Activated CD4-positive, alpha-beta memory T cell treated with anti-CD3 and anti-CD28 coated beads for 36 hours (primary cell): ENCODE data around the gene IFNA21. TPM values are rescaled to one million over a fixed set of nuclear protein-coding genes. Genes with fewer than 3 reads are reported as not detected.
"Not testable (repeated sequence)": the region's sequence is repeated elsewhere in the genome, so short reads cannot be mapped to it uniquely, and the experiment has no call there.

ENCODE experiments used
- CTCF ChIA-PET: fragments of 350-600 bp; sonication (Branson Sonifier 250); formaldehyde crosslinking; loops from one replicate; lab custom pipeline; 2021; ENCODE audit warnings: antibody characterized with exemption, inconsistent platforms; lab: Charles Lee
- POLR2A ChIA-PET: fragments of 350-600 bp; sonication (Branson Sonifier 250); formaldehyde crosslinking; loops from one replicate; lab custom pipeline; 2021; ENCODE audit warnings: antibody characterized with exemption; lab: Charles Lee
- DNase-seq: peaks from one replicate; pipeline ENCODE4 v3.0.0-alpha.2; 2020
- H3K27ac Mint-ChIP-seq: one replicate; pipeline ENCODE4 v1.8.0; 2021; ENCODE audit warnings: mixed read lengths
- H3K27me3 Mint-ChIP-seq: one replicate; pipeline ENCODE4 v1.8.0; 2021; ENCODE audit warnings: mixed read lengths
- H3K36me3 Mint-ChIP-seq: one replicate; pipeline ENCODE4 v1.8.0; 2021; ENCODE audit warnings: mixed read lengths
- H3K4me1 Mint-ChIP-seq: one replicate; pipeline ENCODE4 v1.8.0; 2021; ENCODE audit warnings: low read depth, mixed read lengths
- H3K4me3 Mint-ChIP-seq: one replicate; pipeline ENCODE4 v1.8.0; 2021; ENCODE audit warnings: mild to moderate bottlenecking, mixed read lengths
- H3K9me3 Mint-ChIP-seq: one replicate; pipeline ENCODE4 v1.8.0; 2021; ENCODE audit warnings: mixed read lengths
- intact Hi-C: fragments of 100-400 bp; cut with micrococcal nuclease; formaldehyde crosslinking; loops from one replicate; pipeline ENCODE4 v1.15.1; 2023
- total RNA-seq, 2 experiments: library from RNA; stranded (reverse); gene quantifications; one replicate each; pipeline ENCODE4 v1.2.3, GENCODE V29; 2021

Gene IFNA21
- total RNA-seq, 2 experiments from 2014 or later: not detected

GRCh38 chr9:21135736-21136135 lies 30.7 kb downstream of the IFNA21 start:
- Mint-ChIP-seq H3K4me1 (no peaks in the 10 kb centered on the region), H3K4me3 (no peak overlapping the region), H3K36me3 (no peaks in the 10 kb centered on the region), H3K27me3 (no peaks in the 10 kb centered on the region), H3K27ac (no peak overlapping the region), H3K9me3 (no peaks in the 10 kb centered on the region)
- DNase-seq: no peak
- ChIA-PET CTCF (no interaction called here), POLR2A (no interaction called here)
- intact Hi-C loops: no loop called here

DNA sequence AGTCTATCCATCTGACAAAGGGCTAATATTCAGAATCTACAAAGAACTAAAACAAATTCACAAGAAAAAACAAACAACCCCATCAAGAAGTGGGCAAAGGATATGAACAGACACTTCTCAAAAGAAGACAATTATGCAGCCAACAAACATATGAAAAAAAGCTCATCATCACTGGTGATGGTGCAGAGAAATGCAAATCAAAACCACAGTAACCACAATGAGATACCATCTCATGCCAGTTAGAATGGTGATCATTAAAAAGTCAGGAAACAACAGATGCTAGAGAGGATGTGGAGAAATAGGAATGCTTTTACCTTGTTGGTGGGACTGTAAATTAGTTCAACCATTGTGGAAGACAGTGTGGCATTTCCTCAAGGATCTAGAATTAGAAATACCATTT lies 38.3 kb downstream of the IFNA21 start:
- H3K4me3 Mint-ChIP-seq, POLR2A ChIA-PET, intact Hi-C loops, H3K27me3 Mint-ChIP-seq, H3K36me3 Mint-ChIP-seq, DNase-seq, H3K27ac Mint-ChIP-seq, H3K4me1 Mint-ChIP-seq, CTCF ChIA-PET: not testable (repeated sequence)
- H3K9me3 Mint-ChIP-seq: peaks cover 12% of the 10 kb centered on the region

GRCh38 chr9:21121595-21122251 lies 44.7 kb downstream of the IFNA21 start:
- no peak overlapping the region for H3K4me3 Mint-ChIP-seq
- intact Hi-C loops: no loop called here
- peaks cover 7% of the 10 kb centered on the region for H3K27me3 Mint-ChIP-seq
- ChIA-PET POLR2A (no interaction called here), CTCF (interaction anchor here (1.6 kb wide), 1 partner anchor 11 kb away, joined by 4 read pairs; no protein-coding TSS in a partner anchor)
- H3K9me3 Mint-ChIP-seq: no peaks in the 10 kb centered on the region
- no peaks in the 10 kb centered on the region for H3K36me3 Mint-ChIP-seq
- H3K27ac Mint-ChIP-seq: no peak overlapping the region
- peak; percentile 9 for DNase-seq
- H3K4me1 Mint-ChIP-seq: no peaks in the 10 kb centered on the region

DNA sequence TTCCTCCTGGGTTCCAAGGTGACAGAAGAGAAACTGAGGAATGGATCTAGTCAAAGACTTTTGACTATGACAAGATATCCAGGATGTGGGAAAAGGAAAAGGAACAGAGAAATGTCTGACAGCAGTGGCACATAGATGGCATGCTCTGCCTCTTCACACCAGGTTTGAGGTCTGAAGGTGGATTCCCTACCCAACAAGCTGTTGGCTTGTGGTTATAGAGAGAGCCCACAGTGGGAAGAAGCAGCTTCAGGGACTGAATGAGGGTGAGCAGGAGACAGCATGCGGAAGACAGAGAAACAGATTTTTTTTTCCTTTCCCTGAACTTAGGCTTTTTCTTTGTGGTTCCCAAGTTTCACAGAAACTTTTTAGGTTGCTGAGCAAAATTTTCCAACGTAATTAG lies 45.4 kb downstream of the IFNA21 start:
- DNase-seq: no peak
- no peak overlapping the region for H3K27ac Mint-ChIP-seq
- H3K4me1 Mint-ChIP-seq: no peaks in the 10 kb centered on the region
- ChIA-PET POLR2A (no interaction called here), CTCF (interaction anchor here (1.6 kb wide), 1 partner anchor 10 kb away, joined by 4 read pairs; no protein-coding TSS in a partner anchor)
- intact Hi-C loops: no loop called here
- H3K27me3 Mint-ChIP-seq: peaks cover 6% of the 10 kb centered on the region
- no peaks in the 10 kb centered on the region for H3K36me3 Mint-ChIP-seq
- no peaks in the 10 kb centered on the region for H3K9me3 Mint-ChIP-seq
- no peak overlapping the region for H3K4me3 Mint-ChIP-seq

- H3K4me1 Mint-ChIP-seq: no peaks in the 10 kb centered on the region
- intact Hi-C loops: no loop called here
- H3K4me3 Mint-ChIP-seq: no peak overlapping the region
- ChIA-PET CTCF (interaction anchor here (0.7 kb wide), 1 partner anchor 24 kb away, joined by 3 read pairs; no protein-coding TSS in a partner anchor), POLR2A (interaction anchor here (0.6 kb wide), 1 partner anchor 40 kb away, joined by 3 read pairs; no protein-coding TSS in a partner anchor)
- H3K27ac Mint-ChIP-seq: no peak overlapping the region
- H3K36me3 Mint-ChIP-seq: no peaks in the 10 kb centered on the region
- no peak for DNase-seq
- H3K9me3 Mint-ChIP-seq: no peaks in the 10 kb centered on the region
- H3K27me3 Mint-ChIP-seq: peaks cover 6% of the 10 kb centered on the region
Observed at GRCh38 chr9:21119093-21119770, 47.2 kb downstream of the IFNA21 start.

Other genes starting within 250 kb of the IFNA21 start
- 1 to 10 TPM; 1.9 to 2.4 TPM for gene HACD4, start 135.0 kb downstream of the IFNA21 start, total RNA-seq
- 1 to 10 TPM in 1 of 2 experiments, under 1 TPM in 1; 0.26 to 1.7 TPM for gene IFNB1, start 88.7 kb downstream of the IFNA21 start, total RNA-seq
- gene IFNW1, start 24.8 kb downstream of the IFNA21 start, total RNA-seq: not detected
- gene IFNA4, start 20.9 kb upstream of the IFNA21 start, total RNA-seq: not detected
- not detected for gene IFNA7, start 35.5 kb upstream of the IFNA21 start, total RNA-seq
- gene IFNA10, start 40.5 kb upstream of the IFNA21 start, total RNA-seq: not detected
- gene IFNA16, start 50.7 kb upstream of the IFNA21 start, total RNA-seq: not detected
- gene IFNA17, start 61.6 kb upstream of the IFNA21 start, total RNA-seq: not detected
- not detected for gene IFNA14, start 73.3 kb upstream of the IFNA21 start, total RNA-seq
- gene IFNA5, start 138.7 kb upstream of the IFNA21 start, total RNA-seq: not detected
- gene KLHL9, start 168.7 kb upstream of the IFNA21 start, total RNA-seq: 10 to 100 TPM; 15.9 to 16.0 TPM
- not detected for gene IFNA6, start 184.2 kb upstream of the IFNA21 start, total RNA-seq
- not detected for gene IFNA13, start 201.4 kb upstream of the IFNA21 start, total RNA-seq
- gene IFNA2, start 218.7 kb upstream of the IFNA21 start, total RNA-seq: not detected
- not detected for gene IFNA8, start 242.5 kb upstream of the IFNA21 start, total RNA-seq